22Rv1 (cell line): Measurements from ENCODE around the gene LXN.

ENCODE experiments used
- ZFX ChIP-seq: fragments of 450-650 bp; IDR thresholded peaks from 2 replicates; pipeline ENCODE4 v1.6.1; 2017; ENCODE audit warnings: antibody characterized with exemption, borderline replicate concordance
- TF ChIP-seq, protein P1 (sequence below): fragments of 450-650 bp; IDR thresholded peaks from 2 replicates; pipeline ENCODE4 v1.5.1; 2017; ENCODE audit warnings: mild to moderate bottlenecking

DNA sequence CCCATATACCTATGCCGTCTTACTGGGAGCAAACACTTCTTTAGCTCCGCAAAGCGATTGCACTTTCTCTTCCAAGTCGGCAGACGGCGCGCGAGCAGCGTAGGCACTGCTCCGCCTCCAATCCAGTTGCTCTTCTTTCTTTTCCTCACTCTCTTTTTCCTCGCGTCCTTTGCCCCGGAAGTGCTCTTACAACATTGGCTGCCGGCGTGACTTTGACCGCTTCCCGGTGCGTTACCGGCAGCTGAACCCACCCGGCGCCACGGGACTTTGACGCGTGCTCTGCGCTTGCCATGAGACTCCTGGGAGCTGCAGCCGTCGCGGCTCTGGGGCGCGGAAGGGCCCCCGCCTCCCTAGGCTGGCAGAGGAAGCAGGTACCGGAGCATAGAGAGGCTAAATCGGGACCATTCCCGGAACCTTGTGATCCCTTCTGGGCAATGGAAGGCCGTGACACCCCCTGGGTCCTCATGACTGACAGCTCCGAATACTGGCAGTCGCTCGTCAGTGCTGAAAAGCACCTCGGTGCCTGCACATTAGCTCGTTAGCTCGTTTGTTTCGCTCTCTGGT lies 28.0 kb downstream of the LXN start, which contains the start of gene GFM1:
- TF ChIP-seq, protein P1, sequence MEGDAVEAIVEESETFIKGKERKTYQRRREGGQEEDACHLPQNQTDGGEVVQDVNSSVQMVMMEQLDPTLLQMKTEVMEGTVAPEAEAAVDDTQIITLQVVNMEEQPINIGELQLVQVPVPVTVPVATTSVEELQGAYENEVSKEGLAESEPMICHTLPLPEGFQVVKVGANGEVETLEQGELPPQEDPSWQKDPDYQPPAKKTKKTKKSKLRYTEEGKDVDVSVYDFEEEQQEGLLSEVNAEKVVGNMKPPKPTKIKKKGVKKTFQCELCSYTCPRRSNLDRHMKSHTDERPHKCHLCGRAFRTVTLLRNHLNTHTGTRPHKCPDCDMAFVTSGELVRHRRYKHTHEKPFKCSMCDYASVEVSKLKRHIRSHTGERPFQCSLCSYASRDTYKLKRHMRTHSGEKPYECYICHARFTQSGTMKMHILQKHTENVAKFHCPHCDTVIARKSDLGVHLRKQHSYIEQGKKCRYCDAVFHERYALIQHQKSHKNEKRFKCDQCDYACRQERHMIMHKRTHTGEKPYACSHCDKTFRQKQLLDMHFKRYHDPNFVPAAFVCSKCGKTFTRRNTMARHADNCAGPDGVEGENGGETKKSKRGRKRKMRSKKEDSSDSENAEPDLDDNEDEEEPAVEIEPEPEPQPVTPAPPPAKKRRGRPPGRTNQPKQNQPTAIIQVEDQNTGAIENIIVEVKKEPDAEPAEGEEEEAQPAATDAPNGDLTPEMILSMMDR, result peak; percentile 96
- no peak for TF ChIP-seq ZFX
